ENCODE data around the gene MANBA. TPM values are rescaled to one million over a fixed set of nuclear protein-coding genes. Genes with fewer than 3 reads are reported as not detected.

Gene MANBA
- total RNA-seq, 4 donors from 2014 or later = 8.9 to 15.5 (median 12.6) TPM

DNA sequence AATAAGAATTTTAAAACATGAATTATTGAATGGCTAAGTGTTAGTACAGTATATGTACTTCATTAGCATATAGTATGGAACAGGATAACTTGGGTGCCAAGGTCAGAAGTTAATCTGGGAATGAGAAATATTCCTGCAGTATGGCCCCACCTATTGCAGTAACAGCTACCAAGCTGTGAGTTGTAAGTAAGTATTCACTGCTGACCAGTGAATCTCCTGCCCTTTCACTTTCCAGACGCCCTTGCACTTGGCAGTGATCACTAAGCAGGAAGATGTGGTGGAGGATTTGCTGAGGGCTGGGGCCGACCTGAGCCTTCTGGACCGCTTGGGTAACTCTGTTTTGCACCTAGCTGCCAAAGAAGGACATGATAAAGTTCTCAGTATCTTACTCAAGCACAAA is 154.5 kb downstream of the MANBA start:
- Histone ChIP-seq H3K4me3 (no peak overlapping the region), H3K27me3 (no peaks in the 10 kb centered on the region), H3K36me3 (peaks cover 0 to 95% of the 10 kb centered on the region in 2 donors), H3K4me1 (no peaks in the 10 kb centered on the region), H3K27ac (no peak overlapping the region), H3K9me3 (no peaks in the 10 kb centered on the region)
- ATAC-seq = no peak
- no peak for DNase-seq
- intact Hi-C loops (cut with DNase I; ENCODE audit: low total_unique reads) (no loop called here), in situ Hi-C loops (cut with MboI; ENCODE audit: low sequenced_read_pairs in 4 of 4) (loop anchor here in 2 of 4 donors (25.0 kb wide), 1 partner anchor 169 kb away; no protein-coding TSS in a partner anchor)
- TF ChIP-seq, protein P1, sequence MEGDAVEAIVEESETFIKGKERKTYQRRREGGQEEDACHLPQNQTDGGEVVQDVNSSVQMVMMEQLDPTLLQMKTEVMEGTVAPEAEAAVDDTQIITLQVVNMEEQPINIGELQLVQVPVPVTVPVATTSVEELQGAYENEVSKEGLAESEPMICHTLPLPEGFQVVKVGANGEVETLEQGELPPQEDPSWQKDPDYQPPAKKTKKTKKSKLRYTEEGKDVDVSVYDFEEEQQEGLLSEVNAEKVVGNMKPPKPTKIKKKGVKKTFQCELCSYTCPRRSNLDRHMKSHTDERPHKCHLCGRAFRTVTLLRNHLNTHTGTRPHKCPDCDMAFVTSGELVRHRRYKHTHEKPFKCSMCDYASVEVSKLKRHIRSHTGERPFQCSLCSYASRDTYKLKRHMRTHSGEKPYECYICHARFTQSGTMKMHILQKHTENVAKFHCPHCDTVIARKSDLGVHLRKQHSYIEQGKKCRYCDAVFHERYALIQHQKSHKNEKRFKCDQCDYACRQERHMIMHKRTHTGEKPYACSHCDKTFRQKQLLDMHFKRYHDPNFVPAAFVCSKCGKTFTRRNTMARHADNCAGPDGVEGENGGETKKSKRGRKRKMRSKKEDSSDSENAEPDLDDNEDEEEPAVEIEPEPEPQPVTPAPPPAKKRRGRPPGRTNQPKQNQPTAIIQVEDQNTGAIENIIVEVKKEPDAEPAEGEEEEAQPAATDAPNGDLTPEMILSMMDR (IDR thresholded peaks at IDR 0.05 in 4 of 5, conservative IDR thresholded peaks at IDR 0.05 in 1 of 5) = no peak
- TF ChIP-seq POLR2A (IDR thresholded peaks at IDR 0.05) = no peak

DNA sequence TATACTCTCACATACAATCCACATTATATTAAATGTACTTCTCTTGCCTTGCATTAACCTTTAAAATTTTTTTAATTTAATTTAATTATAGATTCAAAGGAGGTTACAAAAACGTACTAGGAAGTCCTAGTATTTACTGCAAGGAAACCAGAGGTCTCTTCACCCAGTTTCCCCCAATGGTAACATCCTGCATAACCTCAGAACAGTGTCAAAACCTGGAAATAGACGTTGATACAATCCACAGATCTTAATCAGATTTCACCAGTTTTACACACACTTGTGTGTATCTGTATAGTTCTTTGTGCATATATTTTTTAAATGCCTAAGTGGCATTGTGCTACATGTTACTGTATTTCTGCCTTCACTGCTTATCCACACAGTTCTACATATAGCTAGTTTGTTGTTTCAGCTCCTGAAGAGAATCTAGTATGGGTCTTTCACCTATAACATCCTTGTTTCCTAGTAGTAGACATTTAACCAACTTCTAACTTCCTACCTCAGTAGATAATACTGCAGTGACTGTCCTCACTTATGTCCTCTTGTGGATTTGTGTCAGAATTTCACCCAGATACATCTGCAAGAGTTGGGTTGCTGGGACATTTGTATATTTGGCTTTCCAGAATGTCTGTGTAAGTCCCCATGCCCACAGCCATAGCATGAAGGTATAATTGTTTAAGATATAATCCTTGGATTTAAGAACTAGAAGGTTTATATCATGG is 156.4 kb downstream of the MANBA start:
- intact Hi-C loops (cut with DNase I; ENCODE audit: low total_unique reads) (no loop called here), in situ Hi-C loops (cut with MboI; ENCODE audit: low sequenced_read_pairs in 4 of 4) (loop anchor here in 2 of 4 donors (25.0 kb wide), 1 partner anchor 167 kb away; no protein-coding TSS in a partner anchor)
- ATAC-seq (no peak), DNase-seq (no peak)
- H3K36me3 ChIP-seq = peaks cover 0 to 90% of the 10 kb centered on the region in 2 donors
- H3K9me3 ChIP-seq = no peaks in the 10 kb centered on the region
- TF ChIP-seq, protein P1 (IDR thresholded peaks at IDR 0.05 in 4 of 5, conservative IDR thresholded peaks at IDR 0.05 in 1 of 5) = no peak
- no peak for TF ChIP-seq POLR2A (IDR thresholded peaks at IDR 0.05)
- H3K27ac ChIP-seq = no peak overlapping the region
- H3K4me3 ChIP-seq = no peak overlapping the region
- H3K4me1 ChIP-seq = no peaks in the 10 kb centered on the region
- no peaks in the 10 kb centered on the region for H3K27me3 ChIP-seq

DNA sequence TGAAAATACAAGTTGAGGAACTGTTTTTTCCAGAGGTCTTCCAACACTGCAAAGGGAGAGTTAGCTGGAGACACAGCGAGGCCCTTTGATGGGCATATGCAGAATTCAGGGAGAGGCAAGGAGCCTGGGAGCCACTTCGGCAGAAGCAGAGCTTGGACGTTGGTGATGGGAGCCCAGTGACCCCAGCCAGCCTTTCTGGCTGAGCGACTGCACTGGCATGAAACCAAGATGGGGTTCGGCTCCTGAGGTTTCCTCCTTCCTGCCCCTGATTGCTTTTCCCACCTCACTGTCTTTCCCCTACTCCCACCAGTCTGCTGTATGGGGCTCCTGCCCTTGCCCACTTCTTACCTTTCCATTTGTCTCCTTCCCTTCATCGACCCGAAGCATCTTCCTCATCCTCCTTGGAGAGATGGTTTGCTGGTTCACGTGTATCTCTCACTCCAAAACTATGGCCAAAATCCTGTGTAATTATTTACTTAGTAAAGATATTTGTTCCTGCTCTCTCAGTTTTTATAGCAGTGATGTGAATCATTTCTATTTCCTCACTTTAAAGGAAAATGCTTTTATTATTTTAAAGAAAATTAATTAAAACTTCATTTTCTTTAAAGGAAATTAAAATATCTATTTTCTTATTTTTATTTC is 159.1 kb downstream of the MANBA start:
- Histone ChIP-seq H3K27me3 (no peaks in the 10 kb centered on the region), H3K4me1 (no peaks in the 10 kb centered on the region), H3K36me3 (peaks cover 0 to 85% of the 10 kb centered on the region in 2 donors), H3K27ac (no peak overlapping the region), H3K9me3 (no peaks in the 10 kb centered on the region), H3K4me3 (no peak overlapping the region)
- TF ChIP-seq, protein P1 (IDR thresholded peaks at IDR 0.05 in 4 of 5, conservative IDR thresholded peaks at IDR 0.05 in 1 of 5) = no peak
- TF ChIP-seq POLR2A (IDR thresholded peaks at IDR 0.05) = no peak
- intact Hi-C loops (cut with DNase I; ENCODE audit: low total_unique reads) = no loop called here
- in situ Hi-C loops (cut with MboI; ENCODE audit: low sequenced_read_pairs in 4 of 4) = loop anchor here in 2 of 4 donors (25.0 kb wide), 1 partner anchor 164 kb away; no protein-coding TSS in a partner anchor
- ATAC-seq (no peak), DNase-seq (no peak)

DNA sequence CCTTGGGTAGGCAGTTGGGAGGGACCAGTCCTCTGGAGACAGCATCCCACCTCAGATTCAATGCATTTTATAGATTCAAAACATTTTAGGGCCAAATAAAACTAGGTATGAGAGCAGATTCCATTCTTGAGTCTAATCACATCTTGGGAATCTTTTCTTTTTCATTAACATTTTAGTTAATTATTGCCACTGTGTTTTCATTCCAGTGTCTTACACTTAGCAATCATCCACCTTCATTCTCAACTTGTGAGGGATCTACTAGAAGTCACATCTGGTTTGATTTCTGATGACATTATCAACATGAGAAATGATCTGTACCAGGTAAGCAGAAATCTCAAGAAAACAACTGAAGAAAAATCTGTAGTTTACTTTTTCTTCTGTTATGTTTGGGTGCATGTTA is 160.1 kb downstream of the MANBA start:
- Histone ChIP-seq H3K27ac (no peak overlapping the region), H3K4me1 (no peaks in the 10 kb centered on the region), H3K4me3 (no peak overlapping the region), H3K9me3 (no peaks in the 10 kb centered on the region), H3K27me3 (no peaks in the 10 kb centered on the region), H3K36me3 (peaks cover 0 to 85% of the 10 kb centered on the region in 2 donors)
- no peak for DNase-seq
- intact Hi-C loops (cut with DNase I; ENCODE audit: low total_unique reads) (no loop called here), in situ Hi-C loops (cut with MboI; ENCODE audit: low sequenced_read_pairs in 4 of 4) (loop anchor here in 2 of 4 donors (25.0 kb wide), 1 partner anchor 163 kb away; no protein-coding TSS in a partner anchor)
- ATAC-seq = no peak
- TF ChIP-seq POLR2A (IDR thresholded peaks at IDR 0.05) = no peak
- TF ChIP-seq, protein P1 (IDR thresholded peaks at IDR 0.05 in 4 of 5, conservative IDR thresholded peaks at IDR 0.05 in 1 of 5) = no peak
